Left renal pelvis (tissue), 4 donors: ENCODE measurements around the gene PRDM16. TPM values are rescaled to one million over a fixed set of nuclear protein-coding genes. Genes with fewer than 3 reads are reported as not detected.
A peak's percentile ranks its signal among the peaks of the same experiment; 100 is the strongest.

Source experiments
- DNase-seq, 4 donors: peaks; one replicate each; pipeline ENCODE4 v3.0.0-alpha.2; 2013; ENCODE audit warnings: low read depth in 4 of 4, low spot score in 3 of 4
- polyA plus RNA-seq, 4 donors: library from polyadenylated mRNA; unstranded; fragments of 120-200 nt; gene quantifications; one replicate each; pipeline ENCODE4 v1.2.1, GENCODE V29; 2013; ENCODE audit not compliant: insufficient read length in 4 of 4

The PRDM16 gene
- polyA plus RNA-seq, 4 donors = 1.1 to 11.1 (median 6.8) TPM

GRCh38 chr1:3192825-3193224 is 123.8 kb downstream of the PRDM16 start:
- no peak for DNase-seq

GRCh38 chr1:3193811-3194210 is 124.8 kb downstream of the PRDM16 start:
- DNase-seq = no peak

- DNase-seq = no peak
These were observed 125.9 kb downstream of the PRDM16 start for GRCh38 chr1:3194760-3195479.

GRCh38 chr1:3195480-3195815 is 126.4 kb downstream of the PRDM16 start:
- DNase-seq = no peak

GRCh38 chr1:3195966-3196515 is 127.0 kb downstream of the PRDM16 start:
- DNase-seq = no peak

- no peak for DNase-seq
These were observed 127.7 kb downstream of the PRDM16 start for GRCh38 chr1:3196577-3197245.

- DNase-seq = no peak
These were observed 128.8 kb downstream of the PRDM16 start for GRCh38 chr1:3197781-3198316.

GRCh38 chr1:3198371-3199271 is 129.6 kb downstream of the PRDM16 start:
- DNase-seq = no peak

- DNase-seq = no peak
These were observed 135.7 kb downstream of the PRDM16 start for GRCh38 chr1:3204725-3205124.

- DNase-seq = no peak
These were observed 136.8 kb downstream of the PRDM16 start for GRCh38 chr1:3205815-3206214.

- no peak for DNase-seq
These were observed 137.7 kb downstream of the PRDM16 start for GRCh38 chr1:3206696-3207095.

GRCh38 chr1:3207217-3207848 is 138.3 kb downstream of the PRDM16 start:
- DNase-seq = no peak

- DNase-seq = no peak
These were observed 139.8 kb downstream of the PRDM16 start for GRCh38 chr1:3208819-3209200.

- DNase-seq = no peak
These were observed 140.2 kb downstream of the PRDM16 start for GRCh38 chr1:3209201-3209600.

GRCh38 chr1:3211582-3212375 is 142.8 kb downstream of the PRDM16 start:
- no peak for DNase-seq

- DNase-seq = no peak
These were observed 143.7 kb downstream of the PRDM16 start for GRCh38 chr1:3212453-3213355.

- DNase-seq = peak in 2 of 4 donors; percentile 51 to 74
These were observed 144.7 kb downstream of the PRDM16 start for GRCh38 chr1:3213730-3214129.

- no peak for DNase-seq
These were observed 146.4 kb downstream of the PRDM16 start for GRCh38 chr1:3215198-3216014.
